ENCODE data around the gene CNPPD1.

The CNPPD1 gene

GRCh38 chr2:219178377-219179175, 1.9 kb upstream of the CNPPD1 start:
- DNase-seq, result peak; percentile 46

GRCh38 chr2:219177552-219178376, 1.0 kb upstream of the CNPPD1 start, which contains the start of gene RETREG2:
Gene RETREG2, plus strand, starts transcription at chr2:219178275. Its CDS starts 78 bp downstream, at chr2:219178353.
- peak; percentile 91 for DNase-seq

- peak; percentile 38 for DNase-seq
These were observed 552 bp downstream of the CNPPD1 start for GRCh38 chr2:219175928-219176817.

GRCh38 chr2:219175486-219175885, 1.2 kb downstream of the CNPPD1 start:
- DNase-seq, result no peak

GRCh38 chr2:219174801-219175200, 1.9 kb downstream of the CNPPD1 start:
- DNase-seq, result no peak

- DNase-seq, result no peak
These were observed 2.6 kb downstream of the CNPPD1 start for GRCh38 chr2:219174146-219174545.

GRCh38 chr2:219173176-219173575, 3.5 kb downstream of the CNPPD1 start:
- DNase-seq, result no peak

GRCh38 chr2:219172231-219173154, 4.2 kb downstream of the CNPPD1 start:
- DNase-seq, result no peak

- peak; percentile 11 for DNase-seq
These were observed 5.5 kb downstream of the CNPPD1 start for GRCh38 chr2:219171231-219171651.

GRCh38 chr2:219169930-219170654, 6.6 kb downstream of the CNPPD1 start, which contains the start of gene SLC23A3:
Gene SLC23A3, minus strand, starts transcription at chr2:219170029. Its CDS starts 45 bp downstream, at chr2:219169984.
- DNase-seq, result no peak

- no peak for DNase-seq
These were observed 7.8 kb downstream of the CNPPD1 start for GRCh38 chr2:219168932-219169331.

GRCh38 chr2:219168526-219168925, 8.2 kb downstream of the CNPPD1 start:
- no peak for DNase-seq

- no peak for DNase-seq
These were observed 8.7 kb downstream of the CNPPD1 start for GRCh38 chr2:219167997-219168396.

GRCh38 chr2:219165058-219165911, 11.4 kb downstream of the CNPPD1 start:
- DNase-seq, result no peak

- DNase-seq, result no peak
These were observed 13.6 kb downstream of the CNPPD1 start for GRCh38 chr2:219163156-219163555.

GRCh38 chr2:219161097-219161496, 15.6 kb downstream of the CNPPD1 start:
- no peak for DNase-seq

- DNase-seq, result peak; percentile 90
These were observed 16.3 kb downstream of the CNPPD1 start, which contains the start of gene NHEJ1 for GRCh38 chr2:219160186-219161017. Gene NHEJ1, minus strand, starts transcription at chr2:219160815. Its CDS starts 2,453 bp downstream, at chr2:219158362.

GRCh38 chr2:219159771-219160185, 16.9 kb downstream of the CNPPD1 start:
- no peak for DNase-seq

GRCh38 chr2:219158586-219158985, 18.1 kb downstream of the CNPPD1 start:
- DNase-seq, result no peak
